Stimulated activated CD4-positive, alpha-beta T cell treated with anti-CD3 and anti-CD28 coated beads, Interleukin-4, amount 100 ng/mL, for 48 hours (primary cell): ENCODE measurements around the gene IGSF8.

Source experiments
- DNase-seq, 2 donors: peaks; one replicate each; pipeline ENCODE4 v3.0.0-alpha.2; 2020; ENCODE audit warnings: low read depth in 2 of 2

The IGSF8 gene

GRCh38 chr1:160085686-160086455 is 12.5 kb downstream of the IGSF8 start:
- DNase-seq: peak; percentile 76 to 83

- DNase-seq: no peak
These were observed 13.6 kb downstream of the IGSF8 start for GRCh38 chr1:160084771-160085321.

- peak; percentile 61 to 68 for DNase-seq
These were observed 14.2 kb downstream of the IGSF8 start for GRCh38 chr1:160083968-160084770.

DNA sequence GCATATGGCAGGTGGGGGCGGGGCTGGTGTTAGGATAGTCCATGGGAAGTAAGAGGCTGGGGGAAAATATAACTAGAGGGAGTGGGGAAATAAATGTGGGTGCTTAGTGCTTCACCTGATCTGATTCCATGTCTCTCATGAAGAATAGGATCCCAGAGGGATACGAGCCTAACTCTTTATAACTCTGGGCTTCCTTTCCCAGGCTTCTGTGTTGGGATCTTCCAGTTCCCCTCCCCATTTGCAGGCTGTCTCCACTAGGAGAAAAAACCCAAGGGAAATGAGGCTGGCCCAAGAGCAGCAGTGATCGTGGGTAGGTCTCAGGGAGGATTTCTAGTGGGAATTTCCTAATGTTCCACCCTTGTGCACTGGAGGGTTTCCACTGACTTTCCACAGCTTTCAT is 15.5 kb downstream of the IGSF8 start:
- no peak for DNase-seq

- no peak for DNase-seq
These were observed 15.9 kb downstream of the IGSF8 start for GRCh38 chr1:160082487-160082886.

DNA sequence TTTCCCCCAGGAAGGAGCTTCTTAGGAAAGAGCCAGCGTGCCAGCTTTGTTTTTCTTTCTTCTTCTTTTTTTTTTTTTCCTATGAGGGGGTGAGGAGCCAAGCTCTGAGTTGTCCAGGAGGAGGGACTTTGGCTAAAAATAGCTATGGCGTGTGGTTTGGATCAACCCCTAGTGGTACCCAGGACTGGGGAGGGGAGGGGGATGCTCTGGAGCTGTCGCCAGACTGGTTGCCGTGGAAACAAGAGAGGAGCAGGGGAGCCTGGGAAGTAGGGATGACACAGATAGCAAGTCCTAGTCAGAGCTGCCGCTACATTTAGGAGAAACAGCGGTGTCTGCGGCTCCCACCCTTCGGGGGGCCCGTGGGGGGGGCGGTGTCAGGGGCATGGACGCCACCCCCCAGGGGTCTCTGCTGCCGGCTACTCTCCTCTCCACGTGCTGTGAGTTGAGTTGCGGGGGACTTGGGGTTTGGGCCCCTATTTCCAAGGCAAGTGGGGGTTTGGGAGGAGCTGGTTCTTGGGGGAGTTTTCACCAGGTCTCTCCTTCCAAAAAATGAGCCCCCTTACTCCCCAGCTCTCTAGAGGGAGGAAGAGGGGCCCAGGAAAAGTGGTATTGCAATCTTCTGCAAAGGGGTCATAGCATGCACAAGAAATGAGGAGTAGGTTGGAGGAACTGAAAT is 17.0 kb downstream of the IGSF8 start, which contains the start of gene KCNJ9:
Gene KCNJ9 (plus strand): TSS at position 278 of the 676 bp plus-strand sequence. CDS start 2,493 bp downstream, outside the sequence.
- DNase-seq: no peak

DNA sequence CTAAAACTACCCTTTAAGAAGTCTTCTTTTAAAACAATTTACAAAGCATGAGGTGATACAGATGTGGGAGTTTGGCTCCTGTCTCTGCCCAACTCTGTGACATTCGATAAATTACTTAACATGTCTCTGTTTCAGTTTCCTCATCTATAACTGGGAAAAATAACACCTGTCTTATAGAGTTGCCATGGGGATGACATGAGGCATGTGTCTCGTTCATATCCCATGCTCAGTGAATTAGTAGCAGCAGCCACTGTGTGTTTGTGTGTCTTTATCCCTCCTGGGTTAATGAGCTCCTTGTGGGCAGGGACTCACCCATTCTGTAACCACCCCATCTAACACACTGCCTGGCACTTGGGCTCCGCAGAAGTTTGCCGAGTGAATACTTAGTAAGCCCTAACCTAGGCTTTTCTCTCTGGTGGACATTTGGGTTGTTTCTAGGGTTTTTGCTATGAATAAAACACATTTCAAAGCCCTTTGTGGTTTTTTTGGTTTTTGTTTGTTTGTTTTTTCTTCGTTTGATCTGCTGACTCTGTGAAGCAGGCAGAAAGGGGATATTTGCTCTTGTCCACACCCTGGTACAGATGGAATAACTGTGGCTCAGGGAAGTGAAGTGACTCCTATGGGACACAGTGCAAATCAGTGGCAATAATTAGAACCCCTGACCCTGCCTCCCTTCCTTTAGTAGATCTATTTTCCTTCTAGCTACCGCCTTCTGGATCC is 17.9 kb downstream of the IGSF8 start:
- no peak for DNase-seq

DNA sequence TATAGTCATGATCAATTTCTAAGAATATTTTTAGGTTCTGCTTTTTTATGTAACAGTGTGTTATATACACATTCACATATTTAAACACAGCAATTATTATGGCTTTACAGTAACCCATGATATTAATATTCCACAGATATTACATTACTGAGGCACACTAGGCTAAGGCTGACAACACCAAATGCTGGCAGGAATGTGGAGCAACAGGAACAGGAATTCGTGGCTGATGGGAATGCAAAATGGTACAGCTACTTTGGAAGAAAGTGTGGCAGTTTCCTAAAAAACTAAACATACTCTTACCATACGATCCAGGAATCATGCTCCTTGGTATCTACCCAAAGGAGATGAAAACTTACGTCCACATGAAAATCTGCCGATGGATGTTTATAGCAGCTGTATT is 19.0 kb downstream of the IGSF8 start:
- no peak for DNase-seq

GRCh38 chr1:160078512-160079195 is 19.8 kb downstream of the IGSF8 start:
- DNase-seq: peak; percentile 44 to 66

DNA sequence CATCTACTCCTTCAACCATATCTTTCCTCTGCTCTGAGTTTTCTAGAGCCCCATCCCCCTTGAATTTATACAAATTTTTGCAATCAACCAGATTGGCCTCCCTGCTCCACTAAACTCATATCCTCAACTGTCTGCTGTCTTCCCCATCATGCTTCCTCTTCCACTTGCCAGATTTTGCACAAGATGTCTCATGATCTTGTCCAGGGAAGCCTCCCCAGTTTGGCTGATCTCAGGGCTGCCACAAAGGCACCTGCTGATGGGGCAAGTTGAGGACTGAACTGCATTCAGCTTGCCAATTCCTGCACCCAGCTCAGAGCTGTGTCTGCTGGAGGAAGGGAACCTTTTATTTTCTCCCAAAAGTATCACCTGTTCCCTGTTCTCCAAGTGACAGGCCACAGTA is 20.9 kb downstream of the IGSF8 start:
- no peak for DNase-seq

DNA sequence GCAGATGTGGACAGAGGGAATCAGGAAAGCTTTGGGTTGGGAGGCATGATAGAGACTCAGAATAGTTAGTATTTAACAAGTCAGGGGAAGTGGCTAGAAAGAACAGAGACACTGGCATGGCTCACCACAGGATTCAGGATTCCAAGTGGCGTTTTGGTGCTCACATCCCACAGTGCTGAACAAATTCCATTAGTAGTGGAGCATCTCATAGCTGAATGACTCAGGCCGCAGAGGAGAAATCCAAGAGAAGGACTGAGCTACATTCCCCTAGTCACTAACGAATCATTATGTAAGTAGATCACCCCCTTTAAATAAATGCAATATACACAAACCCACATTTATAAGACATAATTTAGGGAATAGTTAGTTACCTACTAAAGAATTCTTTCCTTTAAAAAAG is 22.1 kb downstream of the IGSF8 start:
- no peak for DNase-seq

DNA sequence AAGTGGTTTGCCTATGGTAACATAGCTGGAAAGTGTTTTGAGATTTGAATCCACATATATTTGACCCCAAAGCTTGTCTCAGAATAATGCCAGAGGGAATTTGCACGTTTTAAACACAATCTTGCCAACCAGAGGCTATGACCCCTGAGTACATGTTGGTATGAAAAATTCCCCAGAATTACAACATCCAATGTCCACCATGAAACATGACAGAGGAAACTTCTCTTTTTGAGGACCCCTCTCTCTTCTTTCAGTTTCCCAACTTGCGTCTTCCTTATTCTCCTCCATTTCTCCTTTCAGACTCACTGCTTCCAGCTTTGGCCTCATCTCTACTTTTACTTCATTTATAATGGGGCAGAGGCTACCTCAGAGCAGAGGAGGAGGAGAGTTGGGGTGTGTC is 22.6 kb downstream of the IGSF8 start:
- DNase-seq: no peak

DNA sequence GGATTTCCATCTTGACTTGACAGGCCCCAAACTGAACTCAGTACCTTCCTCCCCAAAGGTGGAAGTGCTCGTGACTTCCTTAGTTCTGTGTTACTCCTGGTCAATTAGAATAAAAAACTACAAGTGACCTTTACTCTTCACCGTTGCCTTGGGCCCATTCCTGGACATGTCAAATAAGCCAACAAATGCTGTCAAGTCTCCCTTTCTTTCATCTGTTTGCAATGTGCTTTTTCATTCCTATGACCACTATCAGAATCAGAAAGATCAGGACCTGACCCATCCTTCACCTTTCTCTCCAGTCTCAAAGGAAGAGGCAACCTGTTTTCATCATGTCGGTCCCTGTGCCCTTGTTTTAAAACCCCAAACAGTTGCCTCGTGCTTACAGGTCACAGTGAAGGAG is 23.6 kb downstream of the IGSF8 start:
- DNase-seq: no peak

- DNase-seq: no peak
These were observed 27.1 kb downstream of the IGSF8 start for GRCh38 chr1:160071289-160071688.

DNA sequence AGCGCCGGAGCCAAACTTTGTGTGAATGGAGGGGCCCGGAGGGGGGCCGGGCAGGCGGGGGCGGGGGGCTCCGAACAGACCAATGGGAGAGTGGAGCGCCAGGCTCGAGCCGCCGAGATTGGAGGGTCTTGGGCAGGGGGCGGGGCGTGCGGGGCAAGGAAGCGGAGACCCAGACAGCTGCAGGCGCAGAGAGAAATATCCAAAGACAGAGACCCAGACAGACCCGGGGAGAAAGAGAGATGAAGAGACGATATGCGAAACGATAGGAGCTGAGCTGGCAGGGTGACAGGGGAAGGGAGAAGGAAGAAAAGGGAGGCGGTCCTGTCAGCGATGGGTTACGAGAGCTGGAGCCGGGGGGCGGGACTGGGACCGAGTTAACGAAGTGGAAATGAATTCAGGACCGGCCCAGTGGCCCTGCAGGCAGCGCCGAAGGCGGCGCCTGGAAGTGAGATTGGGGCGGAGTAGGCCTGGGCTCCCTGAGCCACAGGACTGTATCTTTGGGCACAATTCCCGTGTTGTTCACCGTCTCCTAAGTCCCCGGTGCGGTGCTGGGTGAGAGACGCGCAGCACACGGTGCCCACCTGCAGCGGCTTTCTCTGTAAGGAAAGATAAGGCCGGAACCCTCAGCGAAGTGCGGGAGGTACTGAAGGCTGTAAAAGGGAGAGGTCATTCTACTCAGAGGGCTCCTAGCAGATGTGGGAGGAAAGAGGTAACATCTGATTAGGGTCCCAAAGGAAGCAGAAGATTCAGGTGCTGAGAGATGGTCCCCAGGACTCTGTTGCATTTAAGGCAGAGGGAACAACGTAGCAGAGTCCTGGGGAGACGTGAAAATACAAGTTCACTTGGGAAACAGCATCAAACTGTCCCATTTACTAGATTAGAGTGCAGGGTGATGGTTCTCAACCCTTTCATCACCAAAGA is 27.9 kb downstream of the IGSF8 start:
- DNase-seq: peak; percentile 33 to 41

- DNase-seq: no peak
These were observed 28.8 kb downstream of the IGSF8 start, which contains the start of gene KCNJ10 for GRCh38 chr1:160069460-160070231. KCNJ10 (minus strand) TSS chr1:160070160; CDS start chr1:160042532, 27,628 bp downstream.

DNA sequence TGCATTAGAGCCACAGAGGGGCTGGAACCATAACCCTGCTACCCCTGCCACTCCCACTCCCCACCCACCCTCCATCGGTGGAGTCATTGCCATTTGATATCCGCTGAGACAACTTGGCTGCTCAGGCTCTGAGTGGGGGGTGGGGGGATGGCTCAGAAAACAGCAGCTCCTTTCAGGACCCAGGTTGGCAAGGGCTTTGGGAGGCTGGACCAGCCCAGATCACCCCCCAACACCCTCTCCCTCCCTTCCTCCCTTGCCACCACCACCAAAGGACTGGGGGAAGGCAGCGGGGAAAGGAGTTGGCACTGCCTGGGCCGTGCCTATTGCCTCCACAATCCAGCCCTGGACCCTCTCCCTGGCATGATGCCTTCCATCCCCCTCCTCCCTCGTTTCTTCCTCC is 30.2 kb downstream of the IGSF8 start:
- no peak for DNase-seq

DNA sequence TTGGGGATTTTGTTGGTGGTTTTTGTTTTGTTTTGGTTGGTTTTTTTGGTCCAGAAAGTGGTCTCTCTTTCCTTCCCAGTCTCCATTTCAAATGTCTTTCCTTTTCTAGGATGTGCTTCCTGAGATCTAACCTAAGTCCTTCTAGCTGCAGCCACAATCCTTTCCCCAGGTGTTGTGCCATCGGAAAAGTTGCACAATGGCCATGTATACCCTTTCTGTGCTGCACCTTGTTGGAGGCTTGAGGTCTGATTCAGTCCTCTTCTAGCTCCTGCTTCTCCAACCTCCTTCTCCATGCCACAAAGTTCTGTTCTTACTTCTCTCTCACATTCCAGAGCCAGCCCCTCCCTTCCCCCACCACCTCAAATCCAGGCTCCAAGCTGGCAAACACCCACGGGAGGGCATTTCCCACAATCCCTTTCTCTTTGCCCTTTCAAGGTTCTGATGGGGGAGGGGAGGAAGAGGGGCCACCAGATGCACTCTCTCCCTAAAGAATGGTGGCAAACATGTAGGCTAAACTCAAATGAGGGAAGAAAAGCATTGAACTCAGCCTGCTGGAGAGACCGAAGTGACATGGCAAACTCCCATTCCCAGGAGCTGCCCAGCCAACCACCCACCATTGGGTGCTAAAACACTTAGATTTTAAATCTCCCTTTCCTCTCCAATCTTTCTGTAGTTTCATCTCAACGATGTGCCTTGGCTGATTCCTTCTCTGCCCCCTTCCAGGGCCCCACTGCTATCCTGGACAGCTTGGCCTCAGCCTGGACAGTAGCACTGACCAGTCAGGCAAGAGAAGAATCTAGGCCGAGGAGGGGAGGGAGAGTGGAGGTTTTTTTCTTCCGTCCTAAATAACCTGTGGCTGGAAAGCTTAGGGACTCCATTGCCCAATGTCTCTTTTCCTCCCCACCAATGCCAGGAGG is 31.3 kb downstream of the IGSF8 start:
- no peak for DNase-seq
